AG04449 (cell line): ENCODE measurements around the gene ARHGDIA.

Experiments
- CTCF ChIA-PET: fragments of 350-600 bp; formaldehyde crosslinking; extraction: SDS; loops from one replicate; lab custom pipeline; 2021; ENCODE audit warnings: antibody characterized with exemption; lab: Yijun Ruan, JAX
- POLR2A ChIA-PET: fragments of 400-600, 350-600 bp; formaldehyde crosslinking; extraction: SDS; loops from one replicate; lab custom pipeline; 2020; ENCODE audit warnings: antibody characterized with exemption, inconsistent platforms; lab: Yijun Ruan, JAX
- DNase-seq: peaks from one replicate; pipeline ENCODE4 v3.0.0-alpha.2; 2010; ENCODE audit warnings: low read depth, low spot score
- H3K4me3 ChIP-seq: 2 replicates; pipeline ENCODE4 v1.5.1; 2011; ENCODE audit warnings: low read depth, mild to moderate bottlenecking, control low read depth, low read length
- TF ChIP-seq, protein P1 (sequence below): IDR thresholded peaks from one replicate; pipeline ENCODE4 v1.5.1; 2011; ENCODE audit warnings: mild to moderate bottlenecking, moderate library complexity, low read length, control low read depth, inconsistent platforms; ENCODE audit not compliant: insufficient read depth; ENCODE audit errors: missing control alignments

The ARHGDIA gene

DNA sequence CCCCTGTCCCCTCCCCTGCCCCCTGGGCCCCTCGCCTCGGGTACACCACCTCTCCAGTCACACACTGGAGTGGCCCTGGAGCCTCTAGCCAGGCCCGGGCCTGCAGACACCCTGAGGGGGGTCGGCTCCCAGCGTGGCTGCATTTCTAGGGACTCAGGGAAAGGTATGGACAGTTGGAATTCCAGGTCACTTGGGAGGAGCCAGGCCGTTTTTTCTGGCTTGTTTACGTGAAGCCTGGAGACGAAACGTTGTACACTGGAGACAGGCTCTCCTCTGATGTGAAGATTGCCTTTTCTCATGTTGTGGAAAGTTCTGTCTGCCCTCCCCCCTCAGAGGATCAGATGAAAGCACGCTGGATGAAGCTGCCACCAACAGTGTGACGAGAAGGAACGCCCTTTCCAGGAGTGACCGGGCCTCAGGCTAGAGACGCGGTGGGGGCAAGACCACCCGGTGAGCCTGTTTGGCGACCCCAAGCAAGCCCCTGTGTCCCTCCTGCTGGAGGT lies 32.3 kb downstream of the ARHGDIA start:
- no peak overlapping the region for H3K4me3 ChIP-seq
- POLR2A ChIA-PET = no interaction called here
- CTCF ChIA-PET = interaction anchor here (1.4 kb wide), 1 partner anchor 106 kb away, joined by 4 read pairs; no protein-coding TSS in a partner anchor
- no peak for DNase-seq
- TF ChIP-seq, protein P1, sequence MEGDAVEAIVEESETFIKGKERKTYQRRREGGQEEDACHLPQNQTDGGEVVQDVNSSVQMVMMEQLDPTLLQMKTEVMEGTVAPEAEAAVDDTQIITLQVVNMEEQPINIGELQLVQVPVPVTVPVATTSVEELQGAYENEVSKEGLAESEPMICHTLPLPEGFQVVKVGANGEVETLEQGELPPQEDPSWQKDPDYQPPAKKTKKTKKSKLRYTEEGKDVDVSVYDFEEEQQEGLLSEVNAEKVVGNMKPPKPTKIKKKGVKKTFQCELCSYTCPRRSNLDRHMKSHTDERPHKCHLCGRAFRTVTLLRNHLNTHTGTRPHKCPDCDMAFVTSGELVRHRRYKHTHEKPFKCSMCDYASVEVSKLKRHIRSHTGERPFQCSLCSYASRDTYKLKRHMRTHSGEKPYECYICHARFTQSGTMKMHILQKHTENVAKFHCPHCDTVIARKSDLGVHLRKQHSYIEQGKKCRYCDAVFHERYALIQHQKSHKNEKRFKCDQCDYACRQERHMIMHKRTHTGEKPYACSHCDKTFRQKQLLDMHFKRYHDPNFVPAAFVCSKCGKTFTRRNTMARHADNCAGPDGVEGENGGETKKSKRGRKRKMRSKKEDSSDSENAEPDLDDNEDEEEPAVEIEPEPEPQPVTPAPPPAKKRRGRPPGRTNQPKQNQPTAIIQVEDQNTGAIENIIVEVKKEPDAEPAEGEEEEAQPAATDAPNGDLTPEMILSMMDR = no peak

DNA sequence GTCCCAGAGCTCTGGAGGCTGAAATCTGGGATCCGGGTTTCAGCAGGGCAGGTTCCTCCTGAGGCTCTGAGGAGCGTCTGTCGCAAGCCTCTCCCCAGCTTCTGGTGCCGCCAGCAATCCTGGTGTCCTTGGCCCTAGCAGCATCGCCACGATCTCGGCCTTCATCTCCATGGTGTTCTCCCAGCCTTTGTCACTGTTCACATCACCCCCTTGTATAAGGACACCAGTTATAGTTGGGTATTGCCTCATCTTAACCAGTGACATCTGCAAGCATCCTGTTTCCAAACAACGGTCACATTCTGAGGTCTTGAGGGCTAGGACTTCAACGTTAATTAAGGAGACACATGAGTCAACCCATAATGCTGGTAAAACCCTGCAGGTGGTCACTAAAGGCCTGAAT lies 33.5 kb downstream of the ARHGDIA start:
- H3K4me3 ChIP-seq = no peak overlapping the region
- ChIA-PET CTCF (no interaction called here), POLR2A (interaction anchor here (0.5 kb wide), 1 partner anchor 22 kb away, joined by 3 read pairs; no protein-coding TSS in a partner anchor)
- no peak for DNase-seq
- TF ChIP-seq, protein P1 = no peak

DNA sequence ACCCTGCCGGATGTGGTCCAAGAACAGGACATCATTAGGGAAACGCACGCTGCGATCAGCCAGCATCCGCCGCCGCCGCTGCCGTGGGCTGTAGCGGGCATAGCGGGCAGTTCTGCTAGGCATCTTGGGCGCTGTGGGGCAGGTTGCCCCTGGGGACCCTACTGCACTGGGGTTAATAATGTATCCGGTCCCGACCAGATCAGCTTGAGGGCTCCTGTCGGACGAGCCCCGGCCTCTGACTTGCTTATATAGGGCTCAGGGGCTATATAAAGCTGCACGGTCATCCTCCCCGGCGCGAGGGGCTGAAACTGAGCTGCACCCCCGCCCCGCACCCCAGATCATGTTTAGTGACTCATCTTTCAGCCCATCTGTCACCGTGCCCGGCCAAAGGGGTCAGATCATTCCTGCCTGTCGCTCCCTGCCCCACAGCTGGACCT lies 36.3 kb downstream of the ARHGDIA start, which contains the start of gene PPP1R27:
Gene PPP1R27, minus strand, starts transcription at position 220 of the 437 bp plus-strand sequence. Its CDS starts 97 bp downstream, at position 123.
- CTCF ChIA-PET = interaction anchor here (2.0 kb wide), 1 partner anchor 8 kb away, joined by 9 read pairs; no protein-coding TSS in a partner anchor
- DNase-seq = no peak
- H3K4me3 ChIP-seq = peak within 1 kb of the TSS; percentile 85
- TF ChIP-seq, protein P1 = no peak
- POLR2A ChIA-PET = interaction anchor here (0.5 kb wide), 1 partner anchor 17 kb away, joined by 3 read pairs; no protein-coding TSS in a partner anchor

DNA sequence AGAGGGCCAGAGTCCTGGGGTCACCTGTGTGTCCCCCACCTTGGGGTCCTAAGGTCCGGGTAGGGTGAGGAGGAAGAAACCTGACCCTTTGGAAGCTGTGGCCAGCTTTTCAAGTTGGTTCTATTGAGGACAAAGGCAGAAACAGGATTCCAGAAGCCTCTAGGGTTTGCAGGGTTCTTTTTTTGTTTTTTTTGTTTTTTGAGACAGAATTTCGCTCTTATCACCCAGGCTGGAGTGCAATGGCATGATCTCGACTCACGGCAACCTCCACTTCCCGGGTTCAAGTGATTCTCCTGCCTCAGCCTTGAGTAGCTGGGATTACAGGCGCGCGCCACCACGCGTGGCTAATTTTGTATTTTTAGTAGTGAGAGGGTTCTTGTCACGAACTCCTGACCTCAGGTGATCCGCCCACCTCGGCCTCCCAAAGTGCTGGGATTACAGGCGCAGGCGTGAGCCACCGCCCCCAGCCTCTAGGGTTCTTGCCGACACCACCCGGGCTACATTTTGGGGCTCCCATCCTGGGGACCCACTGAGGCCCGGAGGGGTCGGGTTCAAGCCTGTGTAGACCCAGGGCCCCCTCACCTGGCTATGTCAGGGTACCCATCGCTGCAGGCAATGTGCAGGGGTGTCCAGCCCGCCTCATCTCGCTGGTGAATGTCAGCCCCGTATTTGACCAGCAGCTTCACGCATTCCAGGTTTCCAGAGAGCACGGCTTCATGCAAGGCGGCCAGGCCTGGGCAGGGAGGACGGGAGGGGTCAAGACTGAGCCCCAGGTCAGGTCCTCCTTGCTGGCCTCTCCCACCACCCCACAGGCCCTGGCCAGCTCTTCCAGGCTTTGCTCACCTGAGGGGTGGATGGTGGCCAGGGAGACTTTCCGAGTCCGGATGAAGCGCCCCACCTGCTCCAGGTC lies 37.0 kb downstream of the ARHGDIA start:
- POLR2A ChIA-PET = interaction anchor here (0.5 to 1.5 kb wide), 5 partner anchors 8 to 130 kb away, joined by 3 to 6 read pairs (median 3); partner anchors contain the start of gene ARHGDIA
- H3K4me3 ChIP-seq = peak overlapping the region; percentile 85
- CTCF ChIA-PET = interaction anchor here (1.1 to 2.0 kb wide), 2 partner anchors 9 to 10 kb away, joined by 3 to 9 read pairs; no protein-coding TSS in a partner anchor
- TF ChIP-seq, protein P1 = no peak
- no peak for DNase-seq

DNA sequence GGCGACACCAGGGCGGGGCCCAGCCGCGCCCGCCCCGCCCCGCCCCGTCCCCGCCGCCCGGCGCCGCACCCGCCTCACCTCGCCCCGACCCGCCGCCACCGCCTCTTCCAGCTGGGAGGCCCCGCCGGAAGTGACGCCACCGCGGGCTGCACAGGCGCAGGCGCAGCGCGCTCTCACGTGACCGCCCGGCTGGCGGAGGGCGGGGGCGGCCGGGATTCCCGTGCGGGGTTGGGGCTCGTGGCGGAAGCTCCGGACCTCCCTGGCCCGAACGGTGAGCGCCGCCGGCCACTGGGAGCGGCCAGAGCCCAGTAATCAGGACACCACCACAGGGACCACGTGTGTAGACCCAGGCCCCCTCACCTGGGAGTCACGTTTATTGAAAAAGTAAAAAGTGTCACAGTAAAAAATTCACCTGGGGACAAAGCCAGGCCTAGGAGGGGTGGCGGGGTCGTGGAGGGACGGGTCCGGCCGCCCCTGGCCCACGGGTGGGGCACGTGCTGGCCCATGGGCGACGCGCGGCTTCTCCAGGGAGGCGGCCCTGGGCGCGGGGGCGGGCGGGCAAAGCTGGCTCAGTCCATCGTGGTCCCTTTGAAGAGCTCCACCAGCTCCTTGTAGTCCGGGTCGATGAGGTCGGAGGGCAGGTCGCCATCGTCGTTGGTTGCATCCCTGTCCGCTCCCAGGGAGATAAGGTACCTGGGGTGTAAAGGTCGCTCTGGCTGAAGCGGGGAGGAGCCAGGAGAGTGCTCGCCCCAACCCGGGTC lies 37.8 kb downstream of the ARHGDIA start, which contains the start of gene MCRIP1:
Gene MCRIP1, minus strand, starts transcription at position 132 of the 761 bp plus-strand sequence. CDS start 8,785 bp downstream, outside the sequence.
- H3K4me3 ChIP-seq = peak within 1 kb of the TSS; percentile 85
- POLR2A ChIA-PET = interaction anchor here (0.5 to 1.5 kb wide), 8 partner anchors 9 to 129 kb away, joined by 3 to 6 read pairs (median 4); partner anchors contain the start of gene ARHGDIA
- peak; percentile 38 for DNase-seq
- CTCF ChIA-PET = interaction anchor here (1.1 to 2.0 kb wide), 2 partner anchors 9 to 11 kb away, joined by 3 to 9 read pairs; no protein-coding TSS in a partner anchor
- TF ChIP-seq, protein P1 = no peak
